ENCODE measurements around the gene UNC13A.
A peak's percentile ranks its signal among the peaks of the same experiment; 100 is the strongest.

UNC13A gene

DNA sequence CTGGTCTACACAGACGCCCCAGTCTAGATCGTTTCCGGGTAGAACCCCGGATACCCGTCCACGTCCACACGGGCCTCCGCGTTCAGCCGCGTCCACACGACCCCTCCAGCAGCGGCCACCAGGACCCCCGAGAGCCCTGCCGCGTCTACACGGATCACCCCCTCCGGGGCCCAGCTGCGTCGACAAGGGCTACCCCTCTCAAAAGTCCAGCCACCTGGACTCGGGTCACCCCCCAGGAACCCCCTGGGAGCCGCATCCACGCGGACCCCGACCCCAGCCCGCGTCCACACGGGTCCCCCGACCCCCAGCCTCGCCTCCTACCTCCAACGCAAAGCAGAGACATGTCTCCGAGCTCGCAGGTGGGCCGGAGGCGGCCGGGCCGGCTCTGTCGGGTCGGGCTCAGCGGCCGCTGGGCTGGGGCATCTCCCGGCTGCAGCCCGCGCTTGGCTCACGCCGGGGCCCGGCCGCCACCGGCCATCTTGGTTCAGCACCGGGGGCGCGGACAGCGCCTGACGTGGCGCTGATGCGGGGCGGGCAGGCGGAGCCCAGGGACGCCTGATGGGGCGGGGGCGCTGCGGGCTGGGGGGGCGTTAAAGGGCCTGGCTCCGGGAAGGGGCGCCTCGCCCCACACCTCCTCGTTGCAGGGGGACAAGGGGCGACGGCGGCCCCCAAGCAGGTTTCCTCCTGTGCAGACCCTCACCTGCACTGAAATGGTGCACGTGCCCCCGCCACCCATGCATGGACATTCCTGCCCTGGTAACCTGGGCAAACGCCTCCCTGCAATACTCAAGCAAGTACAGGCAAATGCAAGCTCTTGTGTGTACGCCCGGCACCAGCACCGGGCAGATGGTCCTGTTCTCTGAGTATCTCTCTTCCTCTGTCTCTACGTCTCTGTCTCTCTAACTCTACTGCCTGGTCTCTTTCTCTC lies at the start of gene UNC13A:
TSS of gene UNC13A (minus strand) at position 498 of the 928 bp plus-strand sequence. CDS start at position 343, 155 bp downstream.
- DNase-seq (ENCODE audit: low read depth in 1 of 2, low spot score in 1 of 2): peak; percentile 63 to 70
- in situ Hi-C loops (cut with HindIII; ENCODE audit: low pct_unique_long_range_greater_than_20kb, low sequenced_read_pairs): no loop called here
- no peak for TF ChIP-seq JUND (IDR thresholded peaks at IDR 0.05; ENCODE audit: low read depth)

DNA sequence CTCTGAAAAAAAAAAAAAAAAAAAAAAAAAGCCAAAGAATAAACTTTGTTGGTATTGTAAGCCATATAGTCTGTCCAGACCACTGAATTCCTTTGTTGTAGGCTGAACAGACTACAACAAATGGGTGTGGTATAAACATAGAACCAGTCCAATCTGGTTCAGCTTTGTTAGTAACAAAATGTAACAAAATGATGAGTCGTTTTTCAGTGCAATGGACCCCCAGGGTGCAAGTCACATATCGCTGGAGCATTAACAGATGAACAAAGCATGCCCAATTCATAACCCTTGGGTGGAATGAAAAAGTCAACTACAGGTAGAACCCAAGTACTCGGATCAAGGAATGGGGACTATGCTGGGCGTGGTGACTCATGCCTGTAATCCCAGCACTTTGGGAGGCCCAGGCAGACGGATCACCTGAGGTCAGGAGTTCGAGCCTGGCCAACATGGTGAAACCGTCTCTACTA lies 49.6 kb upstream of the UNC13A start:
- TF ChIP-seq JUND (IDR thresholded peaks at IDR 0.05; ENCODE audit: low read depth): no peak
- no peak for DNase-seq (ENCODE audit: low read depth in 1 of 2, low spot score in 1 of 2)

GRCh38 chr19:17735410-17735809 lies 47.3 kb upstream of the UNC13A start:
- no peak for DNase-seq (ENCODE audit: low read depth in 1 of 2, low spot score in 1 of 2)
- in situ Hi-C loops (cut with HindIII; ENCODE audit: low pct_unique_long_range_greater_than_20kb, low sequenced_read_pairs): no loop called here
- no peak for TF ChIP-seq JUND (IDR thresholded peaks at IDR 0.05; ENCODE audit: low read depth)

More for the DNA sequence above, 49.6 kb upstream of the UNC13A start:
- in situ Hi-C loops (cut with HindIII; ENCODE audit: low pct_unique_long_range_greater_than_20kb, low sequenced_read_pairs): no loop called here

DNA sequence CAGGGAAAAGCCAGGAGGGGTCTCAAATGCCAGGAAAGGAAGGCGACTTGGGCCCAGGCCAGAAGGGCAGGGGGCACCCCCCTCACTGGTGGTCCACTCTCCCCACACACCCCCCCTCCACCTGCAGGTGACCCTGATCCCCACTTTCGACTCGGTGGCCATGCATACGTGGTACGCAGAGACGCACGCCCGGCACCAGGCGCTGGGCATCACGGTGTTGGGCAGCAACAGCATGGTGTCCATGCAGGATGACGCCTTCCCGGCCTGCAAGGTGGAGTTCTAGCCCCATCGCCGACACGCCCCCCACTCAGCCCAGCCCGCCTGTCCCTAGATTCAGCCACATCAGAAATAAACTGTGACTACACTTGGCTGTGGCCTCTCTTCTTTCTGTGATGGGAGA lies 46.0 kb upstream of the UNC13A start:
- TF ChIP-seq JUND (IDR thresholded peaks at IDR 0.05; ENCODE audit: low read depth): no peak
- DNase-seq (ENCODE audit: low read depth in 1 of 2, low spot score in 1 of 2): no peak
- in situ Hi-C loops (cut with HindIII; ENCODE audit: low pct_unique_long_range_greater_than_20kb, low sequenced_read_pairs): no loop called here

- DNase-seq (ENCODE audit: low read depth in 1 of 2, low spot score in 1 of 2): no peak
- in situ Hi-C loops (cut with HindIII; ENCODE audit: low pct_unique_long_range_greater_than_20kb, low sequenced_read_pairs): no loop called here
- TF ChIP-seq JUND (IDR thresholded peaks at IDR 0.05; ENCODE audit: low read depth): no peak
Observed at GRCh38 chr19:17733127-17733526, 45.0 kb upstream of the UNC13A start.

DNA sequence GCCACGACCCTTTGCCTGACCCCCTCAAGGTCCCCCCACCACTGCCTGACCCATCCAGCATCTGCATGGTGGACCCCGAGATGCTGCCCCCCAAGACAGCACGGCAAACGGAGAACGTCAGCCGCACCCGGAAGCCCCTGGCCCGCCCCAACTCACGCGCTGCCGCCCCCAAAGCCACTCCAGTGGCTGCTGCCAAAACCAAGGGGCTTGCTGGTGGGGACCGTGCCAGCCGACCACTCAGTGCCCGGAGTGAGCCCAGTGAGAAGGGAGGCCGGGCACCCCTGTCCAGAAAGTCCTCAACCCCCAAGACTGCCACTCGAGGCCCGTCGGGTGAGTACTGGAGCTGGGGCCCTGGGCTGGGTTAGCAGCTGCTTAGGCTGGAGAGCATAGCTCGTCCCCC lies 39.7 kb upstream of the UNC13A start:
- DNase-seq (ENCODE audit: low read depth in 1 of 2, low spot score in 1 of 2): no peak
- TF ChIP-seq JUND (IDR thresholded peaks at IDR 0.05; ENCODE audit: low read depth): no peak
- in situ Hi-C loops (cut with HindIII; ENCODE audit: low pct_unique_long_range_greater_than_20kb, low sequenced_read_pairs): no loop called here

GRCh38 chr19:17726964-17727773 lies 39.0 kb upstream of the UNC13A start:
- no peak for DNase-seq (ENCODE audit: low read depth in 1 of 2, low spot score in 1 of 2)
- TF ChIP-seq JUND (IDR thresholded peaks at IDR 0.05; ENCODE audit: low read depth): no peak
- in situ Hi-C loops (cut with HindIII; ENCODE audit: low pct_unique_long_range_greater_than_20kb, low sequenced_read_pairs): no loop called here

GRCh38 chr19:17726136-17726741 lies 38.1 kb upstream of the UNC13A start:
- no peak for TF ChIP-seq JUND (IDR thresholded peaks at IDR 0.05; ENCODE audit: low read depth)
- no peak for DNase-seq (ENCODE audit: low read depth in 1 of 2, low spot score in 1 of 2)
- in situ Hi-C loops (cut with HindIII; ENCODE audit: low pct_unique_long_range_greater_than_20kb, low sequenced_read_pairs): no loop called here

DNA sequence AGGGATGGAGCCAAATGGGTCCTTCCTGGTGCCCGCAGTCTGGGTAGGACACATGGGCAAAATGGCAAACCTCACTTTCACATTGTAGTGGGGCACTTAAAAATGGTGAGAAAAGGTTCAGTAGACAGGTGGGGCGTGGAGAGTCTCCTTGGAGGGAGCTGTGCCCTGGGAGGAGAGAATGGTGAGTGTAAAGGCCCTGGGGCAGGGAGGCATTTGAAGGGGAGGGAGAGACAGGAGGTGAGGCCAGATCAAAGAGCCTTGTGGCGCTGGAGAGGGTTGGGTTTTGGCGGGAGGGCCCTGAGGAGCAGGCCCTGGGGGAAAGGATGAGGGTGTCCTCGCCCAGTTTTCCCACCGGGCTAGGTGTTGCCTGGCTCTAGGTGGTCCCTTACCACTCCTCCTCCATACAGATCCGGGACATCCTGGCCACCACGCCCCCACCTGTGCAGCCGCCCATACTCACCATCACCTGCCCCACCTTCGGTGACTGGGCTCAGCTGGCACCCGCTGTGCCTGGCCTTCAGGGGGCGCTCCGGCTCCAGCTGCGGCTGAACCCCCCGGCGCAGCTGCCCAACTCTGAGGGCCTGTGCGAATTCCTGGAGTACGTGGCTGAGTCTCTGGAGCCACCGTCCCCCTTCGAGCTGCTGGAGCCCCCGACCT lies 37.4 kb upstream of the UNC13A start:
- DNase-seq (ENCODE audit: low read depth in 1 of 2, low spot score in 1 of 2): no peak
- in situ Hi-C loops (cut with HindIII; ENCODE audit: low pct_unique_long_range_greater_than_20kb, low sequenced_read_pairs): no loop called here
- TF ChIP-seq JUND (IDR thresholded peaks at IDR 0.05; ENCODE audit: low read depth): no peak

DNA sequence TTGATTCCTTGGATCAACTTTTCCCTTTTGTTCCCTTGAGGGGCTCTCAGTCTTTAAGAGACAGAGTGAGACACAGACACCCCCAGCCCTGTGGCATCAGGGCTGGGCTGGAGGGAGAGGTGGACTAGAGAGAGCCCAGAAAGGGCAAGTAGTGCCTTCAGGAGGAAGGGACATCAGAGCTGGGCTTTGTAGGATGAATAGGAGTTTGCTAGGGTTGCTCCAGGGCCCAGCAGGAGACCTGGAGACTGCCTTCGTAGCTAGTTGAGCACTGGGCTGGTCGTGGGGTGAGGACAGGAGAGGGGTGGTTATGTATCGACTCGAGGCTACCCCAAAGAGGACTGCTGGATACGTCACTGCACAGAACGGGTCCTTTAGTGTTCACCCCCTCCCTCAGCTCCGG lies 36.5 kb upstream of the UNC13A start:
- DNase-seq (ENCODE audit: low read depth in 1 of 2, low spot score in 1 of 2): no peak
- in situ Hi-C loops (cut with HindIII; ENCODE audit: low pct_unique_long_range_greater_than_20kb, low sequenced_read_pairs): no loop called here

GRCh38 chr19:17722655-17723240 lies 34.6 kb upstream of the UNC13A start:
- in situ Hi-C loops (cut with HindIII; ENCODE audit: low pct_unique_long_range_greater_than_20kb, low sequenced_read_pairs): no loop called here
- DNase-seq (ENCODE audit: low read depth in 1 of 2, low spot score in 1 of 2): no peak
- no peak for TF ChIP-seq JUND (IDR thresholded peaks at IDR 0.05; ENCODE audit: low read depth)

More for the DNA sequence above, 36.5 kb upstream of the UNC13A start:
- TF ChIP-seq JUND (IDR thresholded peaks at IDR 0.05; ENCODE audit: low read depth): no peak

DNA sequence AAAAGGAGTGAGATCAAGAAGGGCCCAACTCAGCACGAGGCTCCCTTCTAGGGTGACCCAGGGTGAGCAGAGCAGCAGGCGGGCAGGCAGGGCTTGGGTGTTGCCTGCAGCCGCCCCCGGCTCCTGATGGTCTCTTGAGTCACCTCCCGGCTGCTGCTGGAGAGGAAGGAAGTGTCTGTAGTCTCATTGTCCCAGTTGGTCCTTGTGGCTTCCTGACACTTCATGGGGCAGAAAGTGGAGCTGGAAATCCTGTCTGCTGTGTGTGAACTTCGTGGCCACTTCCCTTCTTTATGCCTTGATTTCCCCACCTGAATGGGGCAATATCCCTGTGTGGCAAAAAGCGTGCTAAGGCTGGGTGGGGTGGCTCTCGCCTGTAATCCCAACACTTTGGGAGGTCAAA lies 33.7 kb upstream of the UNC13A start:
- in situ Hi-C loops (cut with HindIII; ENCODE audit: low pct_unique_long_range_greater_than_20kb, low sequenced_read_pairs): no loop called here
- TF ChIP-seq JUND (IDR thresholded peaks at IDR 0.05; ENCODE audit: low read depth): no peak
- DNase-seq (ENCODE audit: low read depth in 1 of 2, low spot score in 1 of 2): no peak
